K562 (cell line): ENCODE data around the gene TEX35. TPM values are rescaled to one million over a fixed set of nuclear protein-coding genes. Genes with fewer than 3 reads are reported as not detected.

Source experiments
- ATAC-seq: fragments of 200-7000 bp; cut with Tn5 transposase; 3 replicates; pipeline ENCODE4 v1.9.1; 2020; ENCODE audit warnings: moderate library complexity
- BruUV-seq: library from RNA; stranded (reverse); fragments of 400-500 nt; replicated peaks from 2 replicates; lab custom pipeline; 2021; lab: Mats Ljungman, UMichigan
- CTCF ChIA-PET: fragments of 300-600 bp; formaldehyde crosslinking; extraction: SDS; loops from one replicate; lab custom pipeline; 2021; ENCODE audit warnings: low intra/inter-chr PET ratio; lab: Yijun Ruan, JAX
- POLR2A ChIA-PET: fragments of 300-600, 350-650 bp; sonication (Branson Sonifier 250); formaldehyde crosslinking; extraction: SDS; loops from one replicate; lab custom pipeline; 2021; ENCODE audit warnings: antibody characterized with exemption, inconsistent platforms; lab: Yijun Ruan, JAX
- DNase-seq, 4 experiments: peaks; one replicate each; pipeline versions ENCODE4 v3.0.0 to v3.0.0-alpha.2; 2011 to 2018; ENCODE audit warnings: low spot score in 3 of 4, mixed read lengths in 3 of 4; ENCODE audit errors: extremely low read depth in 1 of 4
- FAIRE-seq: peaks from 2 replicates; lab custom pipeline; 2011; peaks lifted over from hg19 to GRCh38; lab: Jason Lieb, UNC
- H2AFZ ChIP-seq: 2 replicates; pipeline ENCODE4 v1.6.0; 2011; ENCODE audit warnings: low read depth, low read length, control low read depth, inconsistent platforms
- H3K27ac ChIP-seq: fragments of 200-600 bp; 3 replicates; pipeline ENCODE4 v1.8.0; 2011; ENCODE audit warnings: low read depth, mild to moderate bottlenecking, control low read depth, inconsistent platforms, low read length, moderate library complexity, mixed read lengths; ENCODE audit errors: extremely low read depth
- H3K27me3 ChIP-seq, 2 experiments: fragments of 300-600 bp in 1 of 2; 2 replicates in 1 of 2; 3 replicates in 1 of 2; pipeline versions ENCODE4 v1.6.0 to v1.8.0; 2011; ENCODE audit warnings: inconsistent platforms in 2 of 2, low read length in 2 of 2, mild to moderate bottlenecking in 1 of 2, mixed read lengths in 1 of 2, moderate library complexity in 1 of 2; ENCODE audit not compliant: control insufficient read depth in 2 of 2, insufficient read depth in 2 of 2
- H3K36me3 ChIP-seq: fragments of 300-600 bp; 3 replicates; pipeline ENCODE4 v1.8.0; 2011; ENCODE audit warnings: mild to moderate bottlenecking, low read length, inconsistent platforms; ENCODE audit not compliant: control insufficient read depth, insufficient read depth
- H3K4me1 ChIP-seq, 2 experiments: fragments of 200-600 bp in 1 of 2; replicated peaks in 1 of 2; 2 replicates in 1 of 2; 3 replicates in 1 of 2; pipeline versions ENCODE4 v1.5.1 to v1.8.0; 2011; ENCODE audit warnings: inconsistent platforms in 2 of 2, low read length in 2 of 2, mild to moderate bottlenecking in 1 of 2, mixed read lengths in 1 of 2, moderate library complexity in 1 of 2; ENCODE audit not compliant: control insufficient read depth in 2 of 2, insufficient read depth in 2 of 2
- H3K4me2 ChIP-seq: 2 replicates; pipeline ENCODE4 v1.6.1; 2011; ENCODE audit warnings: low read length, control low read depth, inconsistent platforms, mixed read lengths; ENCODE audit not compliant: insufficient read depth
- H3K4me3 ChIP-seq: fragments of 200-600 bp; sonication (generic), shearing (Covaris generic); 2 replicates; pipeline ENCODE4 v1.5.1; 2016; ENCODE audit warnings: control low read depth, inconsistent platforms
- H3K79me2 ChIP-seq: fragments of 200-600 bp; 3 replicates; pipeline ENCODE4 v1.8.0; 2011; ENCODE audit warnings: low read length, inconsistent platforms; ENCODE audit not compliant: control insufficient read depth, insufficient read depth
- H3K9ac ChIP-seq, 2 experiments: 2 replicates each; pipeline versions ENCODE4 v1.6.0 to v1.6.1; 2011; ENCODE audit warnings: low read depth in 2 of 2, low read length in 2 of 2, control low read depth in 1 of 2, inconsistent platforms in 1 of 2, mild to moderate bottlenecking in 1 of 2, mixed read lengths in 1 of 2; ENCODE audit not compliant: insufficient read depth in 1 of 2
- H3K9me1 ChIP-seq: one replicate; pipeline ENCODE4 v1.6.0; 2011; ENCODE audit warnings: inconsistent platforms, mild to moderate bottlenecking, low read length, moderate library complexity; ENCODE audit not compliant: control insufficient read depth, insufficient read depth
- H3K9me3 ChIP-seq: replicated peaks from 2 replicates; pipeline ENCODE4 v1.5.1; 2011; ENCODE audit warnings: low read depth, low read length, inconsistent platforms; ENCODE audit not compliant: control insufficient read depth, insufficient read depth
- H4K20me1 ChIP-seq: replicated peaks from 2 replicates; pipeline ENCODE4 v1.6.1; 2011; ENCODE audit warnings: low read length, inconsistent platforms, mixed read lengths; ENCODE audit not compliant: control insufficient read depth, insufficient read depth
- CXXC5 ChIP-seq: fragments of 250-450 bp; sonication (Bioruptor Pico); IDR thresholded peaks from 2 replicates; pipeline ENCODE4 v1.8.0; 2022; ENCODE audit warnings: inconsistent platforms, mild to moderate bottlenecking, moderate library complexity
- HDAC6 ChIP-seq: IDR thresholded peaks from 2 replicates; pipeline ENCODE4 v1.6.1; 2012; ENCODE audit warnings: low read depth, mild to moderate bottlenecking, control low read depth, inconsistent platforms, low read length, moderate library complexity
- KAT7 ChIP-seq: sonication (generic); formaldehyde crosslinking; IDR thresholded peaks from 2 replicates; pipeline ENCODE4 v1.8.0; 2022; ENCODE audit warnings: missing genetic modification reagents, mild to moderate bottlenecking, borderline replicate concordance
- SMARCB1 ChIP-seq: IDR thresholded peaks from 2 replicates; pipeline ENCODE4 v1.6.1; 2011; ENCODE audit warnings: improper control_type of control experiment, low read depth; ENCODE audit not compliant: insufficient read length
- U2AF1 ChIP-seq: fragments of 200-400 bp; formaldehyde crosslinking; optimal IDR thresholded peaks from 2 replicates; pipeline ENCODE3; 2017; ENCODE audit warnings: mild to moderate bottlenecking, low read depth, low read length, moderate library complexity
- ZNF143 ChIP-seq: sonication (generic); formaldehyde crosslinking; IDR thresholded peaks from 2 replicates; pipeline ENCODE4 v1.9.0; 2022; ENCODE audit warnings: mild to moderate bottlenecking, missing genetic modification reagents
- WGBS: fragments of 100-300 bp; shearing (Covaris generic); methylation state at CpG from one replicate; pipeline ENCODE4 v1.1.6; 2016; ENCODE audit warnings: low coverage, mixed read lengths; ENCODE audit not compliant: insufficient coverage; ENCODE audit errors: missing lambda C conversion rate; 5-methylcytosine and 5-hydroxymethylcytosine counted together
- in situ Hi-C: fragments of 300-500 bp; cut with MboI; formaldehyde crosslinking; loops from 4 replicates; pipeline ENCODE4 v1.15.0; 2018; ENCODE audit warnings: inconsistent platforms, mixed read lengths
- intact Hi-C: fragments of 100-400 bp; cut with micrococcal nuclease; formaldehyde crosslinking; loops from 2 replicates; pipeline ENCODE4 v1.14.2; 2022
- polyA plus RNA-seq, 8 experiments: library from polyadenylated mRNA; depleted of rRNA in 4 of 8; stranded (reverse) in 5 of 8; unstranded in 3 of 8; fragments of >200 nt; fragmentation: Nextera tagmentation in 2 of 8; fragmentation: Illumina TruSeq in 1 of 8; extraction: Ambion mirVana in 2 of 8; extraction: Trizol in 1 of 8; gene quantifications; 2 replicates each; pipeline versions ENCODE4 v1.2.1 to v1.2.3, GENCODE V29; 2011 to 2014; ENCODE audit warnings: inconsistent platforms in 1 of 8, missing spikeins in 1 of 8
- total RNA-seq, 7 experiments: library from RNA; depleted of rRNA in 6 of 7; stranded (reverse); fragments of >200 nt in 6 of 7; fragmentation: Illumina TruSeq in 2 of 7; extraction: Trizol in 2 of 7; gene quantifications; 2 replicates each; pipeline versions ENCODE4 v1.2.1 to v1.2.3, GENCODE V29; 2011 to 2021; ENCODE audit warnings: low replicate concordance in 1 of 7
- TF ChIP-seq, protein P1 (sequence below): fragments of 250-450 bp; sonication (Bioruptor Pico); IDR thresholded peaks from 2 replicates; pipeline ENCODE4 v1.8.0; 2021; ENCODE audit warnings: mild to moderate bottlenecking, moderate library complexity

Gene TEX35
- total and polyA plus RNA-seq, 9 of the 15 experiments (the other 6 are each of a cell fraction or from before 2014, with no cell fraction given): not detected

DNA sequence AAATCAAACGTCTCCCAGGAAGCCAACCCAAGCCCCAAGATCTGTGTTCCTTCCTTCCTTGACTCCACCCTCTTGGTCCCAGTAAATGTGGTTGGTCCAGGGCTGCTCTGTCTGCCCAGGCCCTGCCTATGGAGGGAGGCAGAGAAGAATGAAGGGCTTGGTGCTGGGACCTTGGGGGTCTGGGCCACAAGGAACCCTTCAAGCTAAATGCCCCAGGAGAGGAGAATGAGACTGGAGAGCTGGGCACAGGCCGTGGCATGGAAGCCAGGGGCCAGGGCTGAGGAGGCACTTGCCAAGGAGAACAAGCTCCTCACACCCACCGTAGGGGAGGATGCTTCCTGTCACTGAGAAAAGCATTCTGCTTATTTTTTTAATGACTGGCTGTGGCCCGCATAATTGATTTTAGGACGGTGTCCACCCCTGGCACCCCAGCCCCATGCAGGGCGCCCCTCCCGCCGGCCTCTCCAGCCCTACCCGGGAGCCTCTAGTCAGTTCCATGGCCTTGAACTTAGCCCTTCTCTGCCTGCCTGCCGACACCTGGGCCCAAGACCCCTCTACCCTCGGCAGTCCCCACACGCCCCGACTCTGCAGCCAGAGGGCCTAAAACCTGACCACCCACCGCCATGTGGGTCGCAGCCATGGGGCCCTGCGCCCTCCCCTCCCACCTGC is 17.0 kb upstream of the TEX35 start (continued):
- TF ChIP-seq, protein P1, sequence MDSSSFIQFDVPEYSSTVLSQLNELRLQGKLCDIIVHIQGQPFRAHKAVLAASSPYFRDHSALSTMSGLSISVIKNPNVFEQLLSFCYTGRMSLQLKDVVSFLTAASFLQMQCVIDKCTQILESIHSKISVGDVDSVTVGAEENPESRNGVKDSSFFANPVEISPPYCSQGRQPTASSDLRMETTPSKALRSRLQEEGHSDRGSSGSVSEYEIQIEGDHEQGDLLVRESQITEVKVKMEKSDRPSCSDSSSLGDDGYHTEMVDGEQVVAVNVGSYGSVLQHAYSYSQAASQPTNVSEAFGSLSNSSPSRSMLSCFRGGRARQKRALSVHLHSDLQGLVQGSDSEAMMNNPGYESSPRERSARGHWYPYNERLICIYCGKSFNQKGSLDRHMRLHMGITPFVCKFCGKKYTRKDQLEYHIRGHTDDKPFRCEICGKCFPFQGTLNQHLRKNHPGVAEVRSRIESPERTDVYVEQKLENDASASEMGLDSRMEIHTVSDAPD (CRISPR knock-in tag): no peak
- no peak for TF ChIP-seq ZNF143 (CRISPR knock-in tag)
- TF ChIP-seq KAT7 (CRISPR knock-in tag): no peak
- no peak for TF ChIP-seq U2AF1
- no peak for TF ChIP-seq SMARCB1

DNA sequence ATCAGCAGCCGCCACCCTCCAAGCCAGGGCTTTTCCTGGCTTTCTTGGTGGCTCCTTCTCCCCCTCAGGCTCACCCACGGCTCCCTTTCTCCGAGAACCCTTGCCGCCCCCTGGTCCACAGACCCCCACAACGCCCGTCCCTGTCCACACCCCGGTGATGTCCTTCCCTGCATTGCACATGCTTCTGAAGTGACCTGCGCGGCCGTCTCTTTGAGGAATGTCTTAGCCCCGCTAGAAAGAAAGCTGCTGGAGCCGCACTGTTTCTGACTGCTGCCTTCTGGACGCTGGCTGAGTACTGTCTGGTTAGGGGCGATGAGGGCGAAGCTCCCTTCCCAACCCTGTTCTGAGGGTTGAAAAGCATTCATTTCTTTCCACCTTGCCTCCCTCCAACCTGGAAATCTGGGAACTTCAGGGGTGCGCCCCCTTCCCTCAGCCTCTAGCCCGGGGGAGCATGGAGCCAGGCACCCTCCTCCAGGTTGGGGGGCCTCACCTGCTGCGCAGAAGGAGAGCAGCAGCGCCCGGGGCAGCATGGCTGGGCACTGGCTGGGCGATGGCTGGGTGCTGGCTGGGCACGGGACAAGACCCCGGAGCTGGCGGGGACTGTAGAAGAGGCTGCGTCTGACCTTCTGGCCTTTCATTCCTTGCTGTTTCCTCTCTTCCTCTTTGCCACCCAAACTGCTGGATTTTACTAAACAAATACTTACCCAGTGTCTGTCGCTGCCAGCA is 16.3 kb upstream of the TEX35 start, which contains the start of gene CLEC20A:
Gene CLEC20A, minus strand, starts transcription at position 555 of the 726 bp plus-strand sequence. Its CDS starts 25 bp downstream, at position 530.
- no peak within 1 kb of the TSS for H2AFZ ChIP-seq
- H4K20me1 ChIP-seq: no peaks in the 10 kb centered on the region; the same call in 1 of the 2 replicates
- in situ Hi-C loops (no loop called here), intact Hi-C loops (no loop called here)
- H3K9me3 ChIP-seq: no peaks in the 10 kb centered on the region
- no peak within 1 kb of the TSS for H3K4me2 ChIP-seq
- 1% methylated on average over 26 of the region's 26 CpGs for WGBS
- DNase-seq (no peak), FAIRE-seq (no peak), ATAC-seq (no peak)
- H3K4me1 ChIP-seq: no peaks in the 10 kb centered on the region
- CTCF ChIA-PET: no interaction called here
- no peak within 1 kb of the TSS for H3K9ac ChIP-seq
- peaks cover 42 to 81% of the 10 kb centered on the region in 2 experiments for H3K27me3 ChIP-seq
- POLR2A ChIA-PET: interaction anchor here (0.6 kb wide), 2 partner anchors 9 to 51 kb away, joined by 3 read pairs; no protein-coding TSS in a partner anchor
- H3K9me1 ChIP-seq: peaks cover 3% of the 10 kb centered on the region
- H3K27ac ChIP-seq: no peak within 1 kb of the TSS
- BruUV-seq: no TSS peak
- no peaks in the 10 kb centered on the region for H3K79me2 ChIP-seq
- no peak for TF ChIP-seq CXXC5
- TF ChIP-seq HDAC6: no peak
- no peaks in the 10 kb centered on the region for H3K36me3 ChIP-seq
- no peak within 1 kb of the TSS for H3K4me3 ChIP-seq
